ENCODE measurements around the gene PACRG. TPM values are rescaled to one million over a fixed set of nuclear protein-coding genes. Genes with fewer than 3 reads are reported as not detected.

Gene PACRG
- total and polyA plus RNA-seq, 9 donors: 2.5 to 33.1 (median 3.8) TPM

GRCh38 chr6:163328411-163328810 is 600.6 kb downstream of the PACRG start:
- Histone ChIP-seq H3K9me3 (no peaks in the 10 kb centered on the region), H3K4me3 (no peak overlapping the region), H3K4me1 (ENCODE audit: insufficient read depth) (no peaks in the 10 kb centered on the region), H3K27ac (no peak overlapping the region), H3K27me3 (no peaks in the 10 kb centered on the region), H3K36me3 (no peaks in the 10 kb centered on the region)
- no peak for TF ChIP-seq CTCF (IDR thresholded peaks at IDR 0.05)
- no peak for TF ChIP-seq POLR2A (IDR thresholded peaks at IDR 0.05)
- TF ChIP-seq EP300 (IDR thresholded peaks at IDR 0.05): no peak
- WGBS, 3 donors: 91 to 93% (median 92%) methylated on average over 11 of the region's 11 CpGs
- DNase-seq: no peak
- intact Hi-C loops (cut with DNase I): no loop called here

GRCh38 chr6:163329991-163330390 is 602.2 kb downstream of the PACRG start:
- no peaks in the 10 kb centered on the region for H3K27me3 ChIP-seq
- no peak for TF ChIP-seq EP300 (IDR thresholded peaks at IDR 0.05)
- TF ChIP-seq POLR2A (IDR thresholded peaks at IDR 0.05): no peak
- TF ChIP-seq CTCF (IDR thresholded peaks at IDR 0.05): no peak
- intact Hi-C loops (cut with DNase I): loop anchor here in 1 of 4 donors (5.0 kb wide), 1 partner anchor 782 kb away; no protein-coding TSS in a partner anchor
- no peaks in the 10 kb centered on the region for H3K9me3 ChIP-seq
- H3K4me1 ChIP-seq (ENCODE audit: insufficient read depth): no peaks in the 10 kb centered on the region
- no peak overlapping the region for H3K27ac ChIP-seq
- no peaks in the 10 kb centered on the region for H3K36me3 ChIP-seq
- no peak for DNase-seq
- H3K4me3 ChIP-seq: no peak overlapping the region
- 42 to 52% (median 49%) methylated on average over 9 of the region's 9 CpGs for WGBS, 3 donors

- Histone ChIP-seq H3K27ac (no peak overlapping the region), H3K36me3 (no peaks in the 10 kb centered on the region), H3K9me3 (no peaks in the 10 kb centered on the region), H3K4me3 (no peak overlapping the region), H3K27me3 (no peaks in the 10 kb centered on the region), H3K4me1 (ENCODE audit: insufficient read depth) (no peaks in the 10 kb centered on the region)
- intact Hi-C loops (cut with DNase I): loop anchor here in 1 of 4 donors (5.0 kb wide), 1 partner anchor 781 kb away; no protein-coding TSS in a partner anchor
- WGBS, 3 donors: 73 to 96% (median 86%) methylated on average over 9 of the region's 9 CpGs
- DNase-seq: no peak
- TF ChIP-seq EP300 (IDR thresholded peaks at IDR 0.05): no peak
- TF ChIP-seq CTCF (IDR thresholded peaks at IDR 0.05): no peak
- no peak for TF ChIP-seq POLR2A (IDR thresholded peaks at IDR 0.05)
Measured at GRCh38 chr6:163331245-163331644, 603.5 kb downstream of the PACRG start.

- H3K4me1 ChIP-seq (ENCODE audit: insufficient read depth): no peaks in the 10 kb centered on the region
- TF ChIP-seq POLR2A (IDR thresholded peaks at IDR 0.05) (no peak), CTCF (IDR thresholded peaks at IDR 0.05) (no peak), EP300 (IDR thresholded peaks at IDR 0.05) (no peak)
- DNase-seq: no peak
- H3K36me3 ChIP-seq: no peaks in the 10 kb centered on the region
- H3K27me3 ChIP-seq: no peaks in the 10 kb centered on the region
- no peaks in the 10 kb centered on the region for H3K9me3 ChIP-seq
- no peak overlapping the region for H3K27ac ChIP-seq
- intact Hi-C loops (cut with DNase I): loop anchor here in 1 of 4 donors (5.0 kb wide), 1 partner anchor 780 kb away; no protein-coding TSS in a partner anchor
- no peak overlapping the region for H3K4me3 ChIP-seq
- 75 to 89% (median 81%) methylated on average over 7 of the region's 7 CpGs for WGBS, 3 donors
Measured at GRCh38 chr6:163332575-163332974, 604.8 kb downstream of the PACRG start.

Measured in ovary (tissue), 9 donors.